ENCODE measurements around the gene ADRM1. TPM values are rescaled to one million over a fixed set of nuclear protein-coding genes. Genes with fewer than 3 reads are reported as not detected.

ADRM1 gene
- total RNA-seq, 1 donor from 2014 or later: 70.5 TPM

- H3K36me3 ChIP-seq: peaks cover 92% of the 10 kb centered on the region
- no peak for DNase-seq
- H3K4me1 ChIP-seq: no peaks in the 10 kb centered on the region
- TF ChIP-seq, protein P1, sequence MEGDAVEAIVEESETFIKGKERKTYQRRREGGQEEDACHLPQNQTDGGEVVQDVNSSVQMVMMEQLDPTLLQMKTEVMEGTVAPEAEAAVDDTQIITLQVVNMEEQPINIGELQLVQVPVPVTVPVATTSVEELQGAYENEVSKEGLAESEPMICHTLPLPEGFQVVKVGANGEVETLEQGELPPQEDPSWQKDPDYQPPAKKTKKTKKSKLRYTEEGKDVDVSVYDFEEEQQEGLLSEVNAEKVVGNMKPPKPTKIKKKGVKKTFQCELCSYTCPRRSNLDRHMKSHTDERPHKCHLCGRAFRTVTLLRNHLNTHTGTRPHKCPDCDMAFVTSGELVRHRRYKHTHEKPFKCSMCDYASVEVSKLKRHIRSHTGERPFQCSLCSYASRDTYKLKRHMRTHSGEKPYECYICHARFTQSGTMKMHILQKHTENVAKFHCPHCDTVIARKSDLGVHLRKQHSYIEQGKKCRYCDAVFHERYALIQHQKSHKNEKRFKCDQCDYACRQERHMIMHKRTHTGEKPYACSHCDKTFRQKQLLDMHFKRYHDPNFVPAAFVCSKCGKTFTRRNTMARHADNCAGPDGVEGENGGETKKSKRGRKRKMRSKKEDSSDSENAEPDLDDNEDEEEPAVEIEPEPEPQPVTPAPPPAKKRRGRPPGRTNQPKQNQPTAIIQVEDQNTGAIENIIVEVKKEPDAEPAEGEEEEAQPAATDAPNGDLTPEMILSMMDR (IDR thresholded peaks at IDR 0.05; ENCODE audit: borderline replicate concordance): no peak
- no peaks in the 10 kb centered on the region for H3K9me3 ChIP-seq (replicated peaks)
- intact Hi-C loops (cut with micrococcal nuclease): no loop called here
- no peak overlapping the region for H3K27ac ChIP-seq (replicated peaks)
- no peaks in the 10 kb centered on the region for H3K27me3 ChIP-seq (ENCODE audit: low read depth)
- no peak overlapping the region for H3K4me3 ChIP-seq
Observed at GRCh38 chr20:62330576-62331317, 27.9 kb downstream of the ADRM1 start.

DNA sequence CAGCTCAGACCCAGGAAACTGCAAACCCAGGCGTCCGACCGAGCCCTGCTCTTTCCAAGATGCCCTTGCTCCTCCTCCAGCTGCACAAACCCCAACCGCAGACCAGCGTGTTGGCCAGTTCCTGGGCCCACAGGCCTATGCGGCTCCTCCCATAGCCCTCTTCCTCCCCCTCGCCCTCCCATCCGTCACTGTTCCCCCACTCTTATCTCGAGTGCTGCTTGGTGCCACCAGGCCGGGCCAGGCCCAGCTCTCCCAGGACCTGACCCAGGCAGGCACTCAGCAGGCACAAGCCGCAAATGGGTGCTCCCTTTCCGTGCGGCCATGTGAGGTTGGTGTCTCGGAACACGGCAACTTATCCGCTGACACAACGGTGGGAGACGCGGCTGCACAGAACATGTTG is 28.6 kb downstream of the ADRM1 start:
- Histone ChIP-seq H3K4me3 (no peak overlapping the region), H3K9me3 (replicated peaks) (no peaks in the 10 kb centered on the region), H3K27me3 (ENCODE audit: low read depth) (no peaks in the 10 kb centered on the region), H3K27ac (replicated peaks) (peak overlapping the region; percentile 55), H3K4me1 (no peaks in the 10 kb centered on the region), H3K36me3 (peaks cover 90% of the 10 kb centered on the region)
- intact Hi-C loops (cut with micrococcal nuclease): no loop called here
- no peak for DNase-seq
- TF ChIP-seq, protein P1 (IDR thresholded peaks at IDR 0.05; ENCODE audit: borderline replicate concordance): no peak

DNA sequence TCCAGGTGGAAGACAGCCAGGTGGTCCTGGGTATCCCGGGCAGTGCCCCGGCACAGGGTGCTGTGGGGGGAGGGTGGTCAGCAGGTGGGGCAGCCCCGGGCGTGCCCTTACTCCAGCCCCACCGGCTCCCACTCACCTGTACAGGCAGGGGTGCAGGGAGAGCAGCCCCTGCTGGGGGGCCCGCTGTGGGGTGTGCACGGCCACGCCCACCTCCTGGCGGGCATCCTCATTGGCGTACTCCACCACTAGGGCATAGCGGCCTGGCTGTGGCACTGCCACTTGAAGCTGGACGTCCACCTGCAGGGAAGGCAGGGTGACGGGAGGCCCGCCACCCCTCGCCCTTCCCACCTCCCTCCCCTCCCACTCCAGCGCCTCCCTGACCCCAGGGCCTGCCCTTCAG is 29.6 kb downstream of the ADRM1 start:
- Histone ChIP-seq H3K36me3 (peaks cover 90% of the 10 kb centered on the region), H3K9me3 (replicated peaks) (no peaks in the 10 kb centered on the region)
- no peak for DNase-seq

DNA sequence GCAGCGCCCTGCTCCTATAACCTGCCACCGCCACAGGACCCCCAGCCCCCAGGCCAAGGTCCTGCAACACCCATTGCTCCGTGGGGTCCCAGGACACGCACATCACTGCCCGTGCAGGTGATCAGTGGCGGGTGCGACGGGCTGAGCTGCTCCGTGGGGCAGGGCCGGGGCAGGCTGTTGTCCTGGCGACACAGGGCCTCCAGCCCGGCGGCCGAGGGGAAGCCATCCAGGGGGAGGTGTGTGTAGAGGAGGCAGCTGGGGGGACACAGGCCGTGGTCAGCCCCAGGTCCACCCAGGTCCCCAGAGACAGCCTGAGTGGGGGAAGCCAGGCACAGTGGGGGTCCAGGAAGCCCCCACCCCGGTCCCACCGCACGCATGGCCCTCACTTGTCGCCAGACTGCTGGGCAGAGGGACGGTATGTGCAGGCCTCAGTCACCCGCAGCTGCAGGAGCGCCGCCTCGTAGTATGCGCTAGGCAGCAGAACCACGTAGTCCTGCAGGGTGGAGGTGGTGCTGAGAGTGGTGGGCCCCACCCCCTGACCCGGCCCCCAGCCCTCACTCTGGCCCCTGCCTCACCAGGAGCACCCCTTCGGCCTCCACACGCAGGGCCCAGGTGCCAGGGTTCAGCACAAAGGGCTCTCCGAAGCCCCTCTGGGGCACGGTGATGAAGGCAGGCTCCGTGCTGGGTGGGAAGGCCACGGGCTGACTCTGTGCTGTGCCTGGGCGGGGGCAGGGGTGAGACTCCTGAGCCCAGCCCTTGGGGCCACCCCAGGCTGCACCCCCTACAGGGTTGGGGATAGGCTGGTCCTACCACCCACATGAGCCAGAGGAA is 30.4 kb downstream of the ADRM1 start:
- DNase-seq: no peak
- H3K36me3 ChIP-seq: peaks cover 90% of the 10 kb centered on the region

More for the DNA sequence above, 29.6 kb downstream of the ADRM1 start:
- intact Hi-C loops (cut with micrococcal nuclease): no loop called here
- Histone ChIP-seq H3K4me3 (no peak overlapping the region), H3K27me3 (ENCODE audit: low read depth) (no peaks in the 10 kb centered on the region), H3K27ac (replicated peaks) (no peak overlapping the region), H3K4me1 (no peaks in the 10 kb centered on the region)
- TF ChIP-seq, protein P1 (IDR thresholded peaks at IDR 0.05; ENCODE audit: borderline replicate concordance): no peak

GRCh38 chr20:62333820-62334595 is 31.2 kb downstream of the ADRM1 start:
- Histone ChIP-seq H3K27ac (replicated peaks) (no peak overlapping the region), H3K36me3 (peaks cover 86% of the 10 kb centered on the region), H3K4me3 (no peak overlapping the region), H3K4me1 (no peaks in the 10 kb centered on the region), H3K9me3 (replicated peaks) (no peaks in the 10 kb centered on the region), H3K27me3 (ENCODE audit: low read depth) (no peaks in the 10 kb centered on the region)
- intact Hi-C loops (cut with micrococcal nuclease): no loop called here
- TF ChIP-seq, protein P1 (IDR thresholded peaks at IDR 0.05; ENCODE audit: borderline replicate concordance): no peak
- no peak for DNase-seq

More for the DNA sequence above, 30.4 kb downstream of the ADRM1 start:
- Histone ChIP-seq H3K27me3 (ENCODE audit: low read depth) (no peaks in the 10 kb centered on the region), H3K4me3 (no peak overlapping the region), H3K27ac (replicated peaks) (no peak overlapping the region), H3K9me3 (replicated peaks) (no peaks in the 10 kb centered on the region), H3K4me1 (no peaks in the 10 kb centered on the region)
- intact Hi-C loops (cut with micrococcal nuclease): no loop called here
- TF ChIP-seq, protein P1 (IDR thresholded peaks at IDR 0.05; ENCODE audit: borderline replicate concordance): no peak
